A549 (cell line): ENCODE data around the gene HOXA7. TPM values are rescaled to one million over a fixed set of nuclear protein-coding genes. Genes with fewer than 3 reads are reported as not detected.

Source experiments
- ATAC-seq, 2 experiments: fragments of 200-7000 bp in 1 of 2; fragments of >200 bp in 1 of 2; cut with Nextera tagmentation in 1 of 2; cut with Tn5 transposase in 1 of 2; 3 replicates each; pipeline versions ENCODE4 v1.8.0 to v1.9.1; 2018 to 2020; ENCODE audit warnings: mild to moderate bottlenecking in 1 of 2, moderate library complexity in 1 of 2
- CTCF ChIA-PET: fragments of 300-600 bp; sonication (Branson Sonifier 250); formaldehyde crosslinking; extraction: SDS; loops from one replicate; lab custom pipeline; 2021; ENCODE audit warnings: antibody characterized with exemption, inconsistent platforms; lab: Yijun Ruan, JAX
- POLR2A ChIA-PET: fragments of 350-600 bp; formaldehyde crosslinking; extraction: SDS; loops from one replicate; lab custom pipeline; 2021; ENCODE audit warnings: antibody characterized with exemption, inconsistent platforms; lab: Yijun Ruan, JAX
- DNase-seq, 2 experiments: peaks; one replicate each; pipeline versions ENCODE4 v3.0.0 to v3.0.0-alpha.2; 2011 to 2016; ENCODE audit warnings: low read depth in 1 of 2, low spot score in 1 of 2
- FAIRE-seq: peaks from 2 replicates; lab custom pipeline; 2011; peaks lifted over from hg19 to GRCh38; lab: Jason Lieb, UNC
- H3K27ac ChIP-seq, 2 experiments: fragments of >200 bp; sonication (Bioruptor Twin); formaldehyde crosslinking; 3 replicates each; pipeline ENCODE4 v1.5.1; 2016 to 2017
- H3K4me1 ChIP-seq: fragments of >200 bp; sonication (Bioruptor Twin); formaldehyde crosslinking; 3 replicates; pipeline ENCODE4 v1.6.1; 2016
- H3K4me2 ChIP-seq: fragments of >200 bp; sonication (Bioruptor Twin); formaldehyde crosslinking; 3 replicates; pipeline ENCODE4 v1.6.1; 2016
- H3K4me3 ChIP-seq: fragments of >200 bp; sonication (Bioruptor Twin); formaldehyde crosslinking; 3 replicates; pipeline ENCODE4 v1.5.1; 2016
- H3K9me3 ChIP-seq: fragments of >200 bp; sonication (Bioruptor Twin); formaldehyde crosslinking; 3 replicates; pipeline ENCODE4 v1.6.1; 2016
- BHLHE40 ChIP-seq: IDR thresholded peaks from 2 replicates; pipeline ENCODE4 v1.6.1; 2012; ENCODE audit warnings: low read depth, low read length, inconsistent platforms
- CBX8 ChIP-seq: fragments of 200-600 bp; sonication (generic); IDR thresholded peaks from 2 replicates; pipeline ENCODE4 v1.6.1; 2016
- EHF ChIP-seq: fragments of 250-450 bp; sonication (Bioruptor Pico); IDR thresholded peaks from 2 replicates; pipeline ENCODE4 v1.5.0; 2020; ENCODE audit warnings: mild to moderate bottlenecking
- ESRRA ChIP-seq: fragments of 150-350 bp; IDR thresholded peaks from 2 replicates; pipeline ENCODE4 v1.6.1; 2014; ENCODE audit warnings: mild to moderate bottlenecking, low read length, borderline replicate concordance
- GATA3 ChIP-seq: IDR thresholded peaks from 2 replicates; pipeline ENCODE4 v1.6.1; 2012; ENCODE audit warnings: borderline replicate concordance
- HOXB5 ChIP-seq: fragments of 250-450 bp; sonication (Bioruptor Pico); IDR thresholded peaks from 2 replicates; pipeline ENCODE4 v1.5.0; 2020; ENCODE audit warnings: mild to moderate bottlenecking, moderate library complexity
- JUN ChIP-seq, 2 experiments: fragments of >200 bp; sonication (Bioruptor Twin); formaldehyde crosslinking; IDR thresholded peaks; 2 replicates in 1 of 2; 3 replicates in 1 of 2; pipeline ENCODE4 v1.6.1; 2016 to 2017
- MAFK ChIP-seq: fragments of 450-650 bp; IDR thresholded peaks from 2 replicates; pipeline ENCODE4 v1.6.1; 2014; ENCODE audit not compliant: partially characterized antibody
- MYC ChIP-seq: IDR thresholded peaks from 2 replicates; pipeline ENCODE4 v1.6.1; 2012; ENCODE audit warnings: mild to moderate bottlenecking, inconsistent platforms, low read length, improper control_type of control experiment, borderline replicate concordance
- NFE2L2 ChIP-seq: fragments of 150-350 bp; conservative IDR thresholded peaks from 2 replicates; pipeline ENCODE4 v1.6.1; 2014; ENCODE audit warnings: low read length
- PHF8 ChIP-seq: fragments of 200-600 bp; sonication (generic); IDR thresholded peaks from 2 replicates; pipeline ENCODE4 v1.6.1; 2016; ENCODE audit warnings: low read depth, mild to moderate bottlenecking, antibody characterized with exemption, moderate library complexity, borderline replicate concordance
- RARB ChIP-seq: fragments of 250-450 bp; sonication (Bioruptor Pico); IDR thresholded peaks from 2 replicates; pipeline ENCODE4 v1.8.0; 2021; ENCODE audit warnings: mild to moderate bottlenecking, moderate library complexity
- RFX5 ChIP-seq: fragments of 450-650 bp; IDR thresholded peaks from 2 replicates; pipeline ENCODE4 v1.7.1; 2014; ENCODE audit warnings: antibody characterized with exemption, mild to moderate bottlenecking, moderate library complexity
- SMC3 ChIP-seq: fragments of >200 bp; sonication (Bioruptor Twin); formaldehyde crosslinking; IDR thresholded peaks from 3 replicates; pipeline ENCODE4 v1.6.1; 2018; ENCODE audit warnings: inconsistent platforms
- TP53 ChIP-seq: fragments of 250-450 bp; sonication (Bioruptor Pico); IDR thresholded peaks from 2 replicates; pipeline ENCODE4 v1.5.0; 2021; ENCODE audit warnings: mild to moderate bottlenecking, moderate library complexity
- WGBS: methylation state at CpG from one replicate; pipeline ENCODE4 v1.1.6; 2017; ENCODE audit errors: missing lambda C conversion rate; 5-methylcytosine and 5-hydroxymethylcytosine counted together
- polyA plus RNA-seq, 4 experiments: library from polyadenylated mRNA; depleted of rRNA in 3 of 4; stranded (reverse); fragments of >200 nt; fragmentation: RNase III in 1 of 4; extraction: RNeasy Plus Mini Kit Qiagen cat#74134 plus additional on column Dnase treatment in 1 of 4; gene quantifications; 2 replicates in 3 of 4; 3 replicates in 1 of 4; pipeline ENCODE4 v1.2.3, GENCODE V29; 2011 to 2017
- TF ChIP-seq, protein P1 (sequence below): fragments of >200 bp; sonication (Bioruptor Twin); formaldehyde crosslinking; IDR thresholded peaks from 3 replicates; pipeline ENCODE4 v1.5.1; 2016
- TF ChIP-seq, protein P2 (sequence below): fragments of 250-450 bp; sonication (Bioruptor Pico); IDR thresholded peaks from 2 replicates; pipeline ENCODE4 v1.5.0; 2020; ENCODE audit warnings: low read depth, mild to moderate bottlenecking, moderate library complexity
- TF ChIP-seq, protein P3 (sequence below): fragments of 150-350 bp; IDR thresholded peaks from 2 replicates; pipeline ENCODE4 v1.6.1; 2014; ENCODE audit warnings: low read depth, mild to moderate bottlenecking, low read length
- TF ChIP-seq, protein P4 (sequence below): fragments of 450-650 bp; IDR thresholded peaks from 2 replicates; pipeline ENCODE4 v1.6.1; 2014; ENCODE audit warnings: antibody characterized with exemption

The HOXA7 gene
- polyA plus RNA-seq, 2 of the 4 experiments (the other 2 are of a cell fraction): 4.1 to 4.8 TPM

DNA sequence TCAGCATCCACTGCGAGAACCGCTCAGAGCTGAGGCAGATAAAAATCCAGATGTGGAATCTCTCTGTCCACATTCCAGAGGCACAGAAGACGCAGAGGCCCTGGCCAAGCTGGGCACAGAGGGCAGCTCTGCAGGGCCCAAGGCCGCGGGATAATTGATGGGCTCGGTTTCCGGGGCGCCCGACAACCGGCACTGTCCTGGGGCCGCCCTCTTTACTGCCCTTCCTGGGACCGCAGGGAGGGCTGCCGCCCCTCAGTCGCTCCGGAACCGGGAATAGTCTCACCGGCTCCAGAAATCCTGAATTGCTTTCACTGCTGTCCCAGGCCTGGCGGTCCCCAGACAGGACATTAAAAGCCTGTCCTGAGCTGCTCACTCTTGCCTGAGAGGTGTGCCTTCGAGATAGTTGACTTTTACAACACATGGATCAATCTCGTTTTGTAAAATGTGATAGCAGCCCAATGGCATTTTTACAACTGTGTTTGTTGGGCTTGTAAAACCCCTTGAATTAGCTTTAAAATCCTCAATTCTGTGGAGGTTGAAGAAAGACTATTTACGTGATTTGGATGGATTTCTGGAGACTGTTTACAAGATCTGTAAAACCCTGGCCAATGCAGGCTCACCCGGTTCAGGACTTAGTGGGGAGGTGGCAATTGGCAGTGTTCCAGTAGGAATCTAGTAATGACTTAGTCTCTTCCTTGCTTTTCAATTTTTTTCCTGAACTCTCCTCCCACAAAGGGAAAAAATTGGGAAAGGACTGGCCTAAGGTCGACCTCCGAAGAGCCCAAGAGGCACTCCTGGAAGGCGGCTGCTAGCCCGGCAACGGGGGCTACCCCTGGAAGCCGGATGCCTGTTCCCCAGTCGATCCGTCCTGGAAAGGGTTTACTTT, 7.5 kb downstream of the HOXA7 start (continued):
- TF ChIP-seq GATA3 (no peak), MAFK (no peak), TP53 (CRISPR knock-in tag) (no peak), SMC3 (no peak), ESRRA (no peak)
- TF ChIP-seq, protein P1, sequence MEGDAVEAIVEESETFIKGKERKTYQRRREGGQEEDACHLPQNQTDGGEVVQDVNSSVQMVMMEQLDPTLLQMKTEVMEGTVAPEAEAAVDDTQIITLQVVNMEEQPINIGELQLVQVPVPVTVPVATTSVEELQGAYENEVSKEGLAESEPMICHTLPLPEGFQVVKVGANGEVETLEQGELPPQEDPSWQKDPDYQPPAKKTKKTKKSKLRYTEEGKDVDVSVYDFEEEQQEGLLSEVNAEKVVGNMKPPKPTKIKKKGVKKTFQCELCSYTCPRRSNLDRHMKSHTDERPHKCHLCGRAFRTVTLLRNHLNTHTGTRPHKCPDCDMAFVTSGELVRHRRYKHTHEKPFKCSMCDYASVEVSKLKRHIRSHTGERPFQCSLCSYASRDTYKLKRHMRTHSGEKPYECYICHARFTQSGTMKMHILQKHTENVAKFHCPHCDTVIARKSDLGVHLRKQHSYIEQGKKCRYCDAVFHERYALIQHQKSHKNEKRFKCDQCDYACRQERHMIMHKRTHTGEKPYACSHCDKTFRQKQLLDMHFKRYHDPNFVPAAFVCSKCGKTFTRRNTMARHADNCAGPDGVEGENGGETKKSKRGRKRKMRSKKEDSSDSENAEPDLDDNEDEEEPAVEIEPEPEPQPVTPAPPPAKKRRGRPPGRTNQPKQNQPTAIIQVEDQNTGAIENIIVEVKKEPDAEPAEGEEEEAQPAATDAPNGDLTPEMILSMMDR: no peak
- TF ChIP-seq, protein P2, sequence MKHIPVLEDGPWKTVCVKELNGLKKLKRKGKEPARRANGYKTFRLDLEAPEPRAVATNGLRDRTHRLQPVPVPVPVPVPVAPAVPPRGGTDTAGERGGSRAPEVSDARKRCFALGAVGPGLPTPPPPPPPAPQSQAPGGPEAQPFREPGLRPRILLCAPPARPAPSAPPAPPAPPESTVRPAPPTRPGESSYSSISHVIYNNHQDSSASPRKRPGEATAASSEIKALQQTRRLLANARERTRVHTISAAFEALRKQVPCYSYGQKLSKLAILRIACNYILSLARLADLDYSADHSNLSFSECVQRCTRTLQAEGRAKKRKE: no peak

DNA sequence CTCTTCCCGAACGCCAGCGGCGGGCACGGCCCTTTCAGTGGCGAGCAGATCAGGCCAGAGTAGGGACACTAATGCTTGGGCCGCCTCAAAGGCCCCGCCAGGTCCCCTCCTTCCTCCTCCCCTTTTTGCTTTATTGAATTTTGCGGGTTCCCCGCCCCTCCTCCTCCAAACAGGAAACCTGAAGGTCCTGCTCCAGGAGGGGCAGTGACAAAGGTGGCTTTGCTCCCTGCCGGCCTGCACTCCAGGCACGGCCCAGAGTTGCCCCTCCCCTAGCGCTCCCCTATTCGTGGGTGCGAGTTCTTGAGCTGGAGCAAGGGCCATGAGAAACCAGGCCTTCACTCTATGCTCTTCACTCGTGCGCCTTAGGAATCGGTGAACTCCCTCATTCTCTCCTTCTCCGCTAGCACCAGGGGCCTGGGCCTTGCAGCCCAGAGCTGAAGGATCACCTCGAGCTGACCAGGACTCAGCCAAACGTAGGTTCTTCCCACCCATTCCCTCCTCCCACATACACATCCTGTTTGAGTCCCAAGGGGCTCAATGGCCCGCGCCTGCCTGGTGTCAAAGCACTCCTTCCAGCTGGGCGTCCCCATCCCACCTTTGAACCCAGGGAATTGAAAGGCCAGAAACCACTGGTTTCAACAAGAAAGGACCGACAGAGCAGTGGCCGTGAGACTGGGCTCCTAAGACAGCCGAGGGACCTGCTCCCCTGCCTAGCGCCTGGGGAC, 8.3 kb downstream of the HOXA7 start:
- CTCF ChIA-PET: interaction anchor here (1.1 to 11.1 kb wide), 8 partner anchors 10 to 779 kb away, joined by 3 to 160 read pairs (median 14); partner anchors contain the start of gene HOXA9
- 91% methylated on average over 28 of the region's 28 CpGs for WGBS
- no peaks in the 10 kb centered on the region for H3K9me3 ChIP-seq
- POLR2A ChIA-PET: no interaction called here
- H3K27ac ChIP-seq: peak overlapping the region in 1 of 2 experiments; percentile 52; a peak in 1 of 6 replicates
- peaks cover 16% of the 10 kb centered on the region for H3K4me1 ChIP-seq
- ATAC-seq (no peak), DNase-seq (no peak), FAIRE-seq (no peak)
- H3K4me2 ChIP-seq: peak overlapping the region; percentile 90; the same call in 1 of the 3 replicates
- no peak overlapping the region for H3K4me3 ChIP-seq
- TF ChIP-seq RARB (CRISPR knock-in tag) (no peak), MYC (no peak)

DNA sequence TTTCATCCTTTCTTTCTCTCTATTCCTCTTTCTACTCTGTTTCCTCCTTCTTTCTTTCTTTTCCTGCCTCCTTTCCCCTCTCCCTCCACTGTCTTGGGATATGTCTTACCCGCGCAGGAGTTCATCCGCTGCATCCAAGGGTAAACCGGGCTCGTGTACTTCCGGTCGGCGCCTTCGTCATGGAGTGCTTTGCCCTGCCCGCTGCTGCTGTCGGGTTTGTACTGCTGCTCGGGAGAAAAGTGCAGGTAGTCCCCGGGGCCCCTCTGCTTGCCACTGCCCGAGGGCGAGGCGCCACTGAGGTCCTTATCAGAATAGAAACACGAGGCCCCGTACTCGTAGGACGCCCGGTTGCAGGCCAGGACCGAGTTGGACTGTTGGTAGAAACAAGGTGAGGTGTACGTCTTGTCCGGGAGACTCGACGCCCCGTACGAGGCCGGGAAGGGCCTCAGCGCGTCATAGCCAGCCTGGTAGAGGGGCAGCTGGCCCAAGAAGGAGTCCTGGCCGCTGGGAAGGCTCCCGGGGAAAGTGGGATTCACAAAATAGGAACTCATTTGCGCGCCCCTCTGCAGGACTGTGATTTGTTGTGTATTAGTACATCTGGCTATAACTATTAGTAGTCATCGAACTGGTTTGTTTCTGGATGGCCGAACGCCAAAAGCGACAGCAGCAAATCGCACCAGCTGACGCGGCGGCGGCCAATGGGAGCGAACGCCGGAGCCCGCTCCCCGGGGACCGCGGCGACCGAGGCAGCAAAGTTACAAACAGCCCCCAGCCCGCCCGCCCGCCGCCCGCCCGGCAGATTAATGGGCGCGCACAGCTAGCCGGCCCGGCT, 9.1 kb downstream of the HOXA7 start, which contains the start of gene HOXA6:
Gene HOXA6, minus strand, starts transcription at position 576 of the 832 bp plus-strand sequence. Its CDS starts 25 bp downstream, at position 551.
- Histone ChIP-seq H3K4me1 (peaks cover 16% of the 10 kb centered on the region), H3K4me3 (no peak within 1 kb of the TSS), H3K9me3 (no peaks in the 10 kb centered on the region), H3K27ac (peak within 1 kb of the TSS in 1 of 2 experiments; percentile 52; a peak in 1 of 6 replicates), H3K4me2 (peak within 1 kb of the TSS; percentile 90; the same call in 1 of the 3 replicates)
- DNase-seq (no peak), FAIRE-seq (no peak), ATAC-seq (no peak)
- ChIA-PET CTCF (interaction anchor here (0.8 to 11.1 kb wide), 7 partner anchors 11 to 778 kb away, joined by 3 to 160 read pairs (median 31); partner anchors contain the start of gene HOXA9), POLR2A (no interaction called here)
- WGBS: 95% methylated on average over 57 of the region's 63 CpGs
- TF ChIP-seq BHLHE40: no peak
- no peak for TF ChIP-seq MAFK
- no peak for TF ChIP-seq RFX5
- TF ChIP-seq JUN (IDR thresholded peaks at IDR 0.05): no peak
- no peak for TF ChIP-seq PHF8
- no peak for TF ChIP-seq MYC
- TF ChIP-seq HOXB5 (CRISPR knock-in tag): no peak
- TF ChIP-seq TP53 (CRISPR knock-in tag): no peak
- no peak for TF ChIP-seq NFE2L2
- no peak for TF ChIP-seq CBX8
- TF ChIP-seq EHF (CRISPR knock-in tag): no peak
- TF ChIP-seq, protein P3, sequence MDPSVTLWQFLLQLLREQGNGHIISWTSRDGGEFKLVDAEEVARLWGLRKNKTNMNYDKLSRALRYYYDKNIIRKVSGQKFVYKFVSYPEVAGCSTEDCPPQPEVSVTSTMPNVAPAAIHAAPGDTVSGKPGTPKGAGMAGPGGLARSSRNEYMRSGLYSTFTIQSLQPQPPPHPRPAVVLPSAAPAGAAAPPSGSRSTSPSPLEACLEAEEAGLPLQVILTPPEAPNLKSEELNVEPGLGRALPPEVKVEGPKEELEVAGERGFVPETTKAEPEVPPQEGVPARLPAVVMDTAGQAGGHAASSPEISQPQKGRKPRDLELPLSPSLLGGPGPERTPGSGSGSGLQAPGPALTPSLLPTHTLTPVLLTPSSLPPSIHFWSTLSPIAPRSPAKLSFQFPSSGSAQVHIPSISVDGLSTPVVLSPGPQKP: no peak
- TF ChIP-seq, protein P4, sequence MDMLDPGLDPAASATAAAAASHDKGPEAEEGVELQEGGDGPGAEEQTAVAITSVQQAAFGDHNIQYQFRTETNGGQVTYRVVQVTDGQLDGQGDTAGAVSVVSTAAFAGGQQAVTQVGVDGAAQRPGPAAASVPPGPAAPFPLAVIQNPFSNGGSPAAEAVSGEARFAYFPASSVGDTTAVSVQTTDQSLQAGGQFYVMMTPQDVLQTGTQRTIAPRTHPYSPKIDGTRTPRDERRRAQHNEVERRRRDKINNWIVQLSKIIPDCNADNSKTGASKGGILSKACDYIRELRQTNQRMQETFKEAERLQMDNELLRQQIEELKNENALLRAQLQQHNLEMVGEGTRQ: no peak
- TF ChIP-seq, all 56 proteins: peak for 0
